ENCODE measurements around the gene C20orf204.

DNA sequence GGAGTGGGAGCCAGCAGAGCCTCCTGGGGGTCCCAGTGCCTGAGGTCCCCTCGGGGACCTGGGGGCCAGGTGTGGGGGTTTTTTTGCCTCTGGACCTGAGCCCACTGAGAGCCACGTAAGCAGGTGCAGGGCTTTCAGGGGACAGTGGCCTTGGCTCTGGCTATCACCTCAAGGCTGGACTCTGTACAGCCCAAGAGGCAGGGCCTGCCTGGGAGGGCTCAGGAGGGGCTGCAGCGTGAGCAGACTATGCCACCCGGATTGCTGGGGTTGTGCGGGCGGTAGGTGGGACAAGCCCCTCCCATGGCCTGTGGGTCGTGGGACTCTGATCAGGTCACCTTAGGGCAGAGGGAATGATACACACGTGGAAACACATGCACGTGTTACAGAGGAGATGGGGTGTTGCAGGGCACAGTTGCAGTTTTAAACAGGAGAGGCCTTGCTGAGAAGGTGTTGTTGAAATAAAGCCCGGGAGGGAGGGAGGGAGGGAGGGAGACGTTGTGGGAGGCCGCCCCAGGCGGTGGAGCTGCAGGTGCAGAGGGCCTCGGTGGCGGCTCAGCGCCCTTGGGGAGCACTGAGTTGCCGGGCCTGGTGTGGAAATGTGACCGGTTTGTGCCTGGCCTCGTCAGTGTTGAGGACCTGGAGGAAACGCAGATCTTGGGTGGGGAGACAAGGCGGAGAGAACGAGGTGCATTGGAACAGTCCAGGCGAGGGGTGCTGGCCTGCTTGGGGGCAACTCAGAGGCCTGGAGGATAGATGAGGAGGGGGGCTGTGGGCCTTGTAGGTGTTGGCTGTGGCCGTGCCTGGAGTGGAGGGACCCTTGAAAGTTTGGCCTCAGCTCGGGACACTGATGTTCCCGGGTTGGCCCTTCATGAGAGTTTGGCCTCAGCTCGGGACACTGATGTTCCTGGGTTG, 29.3 kb downstream of the C20orf204 start:
- TF ChIP-seq, protein P1, sequence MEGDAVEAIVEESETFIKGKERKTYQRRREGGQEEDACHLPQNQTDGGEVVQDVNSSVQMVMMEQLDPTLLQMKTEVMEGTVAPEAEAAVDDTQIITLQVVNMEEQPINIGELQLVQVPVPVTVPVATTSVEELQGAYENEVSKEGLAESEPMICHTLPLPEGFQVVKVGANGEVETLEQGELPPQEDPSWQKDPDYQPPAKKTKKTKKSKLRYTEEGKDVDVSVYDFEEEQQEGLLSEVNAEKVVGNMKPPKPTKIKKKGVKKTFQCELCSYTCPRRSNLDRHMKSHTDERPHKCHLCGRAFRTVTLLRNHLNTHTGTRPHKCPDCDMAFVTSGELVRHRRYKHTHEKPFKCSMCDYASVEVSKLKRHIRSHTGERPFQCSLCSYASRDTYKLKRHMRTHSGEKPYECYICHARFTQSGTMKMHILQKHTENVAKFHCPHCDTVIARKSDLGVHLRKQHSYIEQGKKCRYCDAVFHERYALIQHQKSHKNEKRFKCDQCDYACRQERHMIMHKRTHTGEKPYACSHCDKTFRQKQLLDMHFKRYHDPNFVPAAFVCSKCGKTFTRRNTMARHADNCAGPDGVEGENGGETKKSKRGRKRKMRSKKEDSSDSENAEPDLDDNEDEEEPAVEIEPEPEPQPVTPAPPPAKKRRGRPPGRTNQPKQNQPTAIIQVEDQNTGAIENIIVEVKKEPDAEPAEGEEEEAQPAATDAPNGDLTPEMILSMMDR (IDR thresholded peaks at IDR 0.05): no peak
- TF ChIP-seq POLR2A (IDR thresholded peaks at IDR 0.05) (no peak), POLR2AphosphoS5 (IDR thresholded peaks at IDR 0.05) (no peak)

All from prostate gland (tissue), 2 donors.